ENCODE data around the gene TNC.

The TNC gene

DNA sequence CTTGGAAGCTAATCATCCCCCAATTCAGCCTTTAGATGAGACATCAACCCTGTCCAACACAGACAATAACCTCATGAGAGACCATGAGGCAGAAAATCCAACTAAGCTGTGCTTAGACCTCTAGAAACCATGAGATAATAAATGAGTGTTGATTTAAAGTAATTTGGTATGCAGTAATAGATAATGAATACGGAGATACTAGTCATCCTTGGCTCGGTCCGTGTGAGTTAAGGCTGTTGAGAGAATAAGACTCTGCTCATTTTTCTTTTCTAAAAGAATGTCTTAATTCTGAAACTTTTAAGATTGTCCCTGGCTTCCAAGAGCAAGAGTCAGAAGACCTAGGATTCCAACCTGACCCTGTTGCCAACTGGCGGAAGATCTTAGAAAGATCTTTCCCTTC lies 6.1 kb downstream of the TNC start:
- H3K27me3 ChIP-seq (ENCODE audit: control insufficient read depth, insufficient read depth, low read length) = peaks cover under 1% of the 10 kb centered on the region

DNA sequence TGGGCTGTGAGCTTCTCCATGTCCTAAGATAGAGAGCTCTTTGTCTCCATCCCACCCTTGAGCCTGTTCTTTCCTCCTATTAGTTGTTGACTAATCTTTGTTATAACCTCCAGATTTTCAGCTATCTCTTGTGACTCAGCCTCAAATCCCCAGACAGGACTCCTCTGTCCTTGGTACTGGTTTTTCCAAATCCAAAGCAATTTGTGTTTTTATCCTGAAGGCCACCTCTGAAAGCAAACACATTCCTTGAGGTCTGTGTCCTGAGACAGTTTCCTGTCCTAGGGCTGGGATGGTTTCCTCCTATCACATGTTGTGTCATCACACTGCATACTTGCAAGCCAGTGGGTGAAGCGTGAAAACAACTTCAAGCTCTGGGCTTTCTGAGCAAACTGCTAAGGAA lies 8.5 kb downstream of the TNC start:
- Histone ChIP-seq H3K4me3 (ENCODE audit: low read length) (no peak overlapping the region), H3K27me3 (ENCODE audit: control insufficient read depth, insufficient read depth, low read length) (no peaks in the 10 kb centered on the region), H3K9ac (ENCODE audit: low read length) (no peak overlapping the region), H3K36me3 (ENCODE audit: control insufficient read depth, insufficient read depth, low read length) (no peaks in the 10 kb centered on the region), H3K4me1 (ENCODE audit: control insufficient read depth, insufficient read depth, low read length) (peaks cover 55% of the 10 kb centered on the region), H3K27ac (ENCODE audit: low read depth, low read length) (peak overlapping the region; percentile 59)

More for the DNA sequence above, 6.1 kb downstream of the TNC start:
- Histone ChIP-seq H3K4me3 (ENCODE audit: low read length) (no peak overlapping the region), H3K36me3 (ENCODE audit: control insufficient read depth, insufficient read depth, low read length) (no peaks in the 10 kb centered on the region), H3K27ac (ENCODE audit: low read depth, low read length) (peak overlapping the region; percentile 96), H3K4me1 (ENCODE audit: control insufficient read depth, insufficient read depth, low read length) (peaks cover 40% of the 10 kb centered on the region), H3K9ac (ENCODE audit: low read length) (no peak overlapping the region)

DNA sequence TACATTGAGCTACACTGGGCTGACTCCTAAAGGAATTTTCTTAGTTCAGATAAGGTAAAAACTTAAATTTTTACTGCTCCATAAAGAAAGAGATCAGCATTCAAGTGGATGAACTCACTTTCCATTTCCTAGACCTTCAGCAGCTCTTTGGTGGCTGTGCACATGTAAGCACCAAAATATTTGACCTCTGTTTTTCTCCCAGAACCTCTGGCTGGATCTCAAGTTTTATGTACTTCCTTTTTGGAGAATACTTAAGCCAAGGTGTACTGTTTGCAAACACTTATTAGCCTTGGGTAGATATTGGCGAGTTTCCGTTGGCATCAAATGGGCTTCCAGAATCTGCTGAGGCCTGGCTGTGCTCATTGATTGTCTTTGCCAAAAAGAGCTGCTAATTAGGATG lies 10.3 kb downstream of the TNC start:
- Histone ChIP-seq H3K9ac (ENCODE audit: low read length) (no peak overlapping the region), H3K4me3 (ENCODE audit: low read length) (no peak overlapping the region), H3K36me3 (ENCODE audit: control insufficient read depth, insufficient read depth, low read length) (no peaks in the 10 kb centered on the region), H3K4me1 (ENCODE audit: control insufficient read depth, insufficient read depth, low read length) (peaks cover 39% of the 10 kb centered on the region), H3K27ac (ENCODE audit: low read depth, low read length) (peak overlapping the region; percentile 83), H3K27me3 (ENCODE audit: control insufficient read depth, insufficient read depth, low read length) (no peaks in the 10 kb centered on the region)

DNA sequence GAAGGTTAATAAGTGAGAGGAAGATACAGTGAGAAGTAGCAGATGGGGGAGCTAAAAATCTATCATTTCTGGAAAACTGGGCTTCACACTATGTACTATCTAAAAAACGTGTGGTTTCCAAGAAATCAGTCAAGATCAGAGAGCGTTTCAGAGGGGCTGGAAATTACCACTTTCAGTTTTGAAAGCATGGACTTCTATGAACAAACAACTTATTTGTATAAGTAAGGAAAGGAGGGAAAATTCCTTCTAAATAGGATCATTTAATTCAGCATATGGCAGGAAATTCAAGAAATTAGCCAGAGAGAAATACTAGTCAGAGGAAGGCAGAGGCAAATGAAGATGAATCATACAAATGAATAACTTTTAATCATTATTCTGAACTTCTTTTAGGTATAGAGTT lies 11.3 kb downstream of the TNC start:
- Histone ChIP-seq H3K9ac (ENCODE audit: low read length) (no peak overlapping the region), H3K36me3 (ENCODE audit: control insufficient read depth, insufficient read depth, low read length) (no peaks in the 10 kb centered on the region), H3K27ac (ENCODE audit: low read depth, low read length) (peak overlapping the region; percentile 83), H3K4me1 (ENCODE audit: control insufficient read depth, insufficient read depth, low read length) (peaks cover 45% of the 10 kb centered on the region), H3K4me3 (ENCODE audit: low read length) (no peak overlapping the region), H3K27me3 (ENCODE audit: control insufficient read depth, insufficient read depth, low read length) (no peaks in the 10 kb centered on the region)

DNA sequence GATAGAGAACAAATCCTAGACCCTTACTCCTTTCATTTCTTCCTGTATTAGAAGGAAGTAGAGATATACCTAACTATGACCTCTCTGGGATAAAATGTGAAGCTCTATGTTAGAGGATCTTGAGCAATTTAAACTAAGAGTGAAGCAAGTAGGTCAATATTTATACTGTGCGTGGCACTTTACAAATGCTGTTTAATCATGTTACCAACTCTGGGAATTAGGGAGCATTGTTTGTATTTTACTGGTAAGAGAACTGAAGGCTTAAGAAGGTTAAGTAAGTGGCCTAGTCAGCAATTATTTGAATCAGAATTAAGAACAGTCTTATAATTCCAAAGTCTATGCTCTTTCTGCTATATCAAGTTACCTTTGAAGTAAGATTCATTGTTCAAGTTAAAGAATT lies 12.0 kb downstream of the TNC start:
- Histone ChIP-seq H3K4me1 (ENCODE audit: control insufficient read depth, insufficient read depth, low read length) (peaks cover 46% of the 10 kb centered on the region), H3K36me3 (ENCODE audit: control insufficient read depth, insufficient read depth, low read length) (no peaks in the 10 kb centered on the region), H3K27me3 (ENCODE audit: control insufficient read depth, insufficient read depth, low read length) (no peaks in the 10 kb centered on the region), H3K27ac (ENCODE audit: low read depth, low read length) (peak overlapping the region; percentile 83), H3K9ac (ENCODE audit: low read length) (no peak overlapping the region), H3K4me3 (ENCODE audit: low read length) (no peak overlapping the region)

DNA sequence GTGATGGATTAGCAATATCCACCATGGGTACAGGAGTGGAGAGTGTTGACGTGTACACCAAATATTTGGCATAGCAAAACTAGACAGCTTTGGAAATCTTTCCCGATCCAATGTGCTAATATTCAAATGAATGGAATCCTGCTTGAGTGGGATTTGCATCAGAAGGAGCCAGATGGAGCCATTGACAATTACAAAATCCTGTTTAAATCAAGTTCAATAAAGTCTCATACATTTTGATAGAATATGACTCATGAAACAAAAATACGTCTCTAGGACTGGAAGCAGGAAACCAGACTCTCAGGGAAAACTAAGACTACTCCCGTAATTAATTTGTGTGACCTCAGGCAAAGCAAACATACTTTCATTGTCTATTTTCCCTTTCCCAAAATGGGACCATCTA lies 13.0 kb downstream of the TNC start:
- no peak overlapping the region for H3K4me3 ChIP-seq (ENCODE audit: low read length)
- peak overlapping the region; percentile 83 for H3K27ac ChIP-seq (ENCODE audit: low read depth, low read length)
- H3K9ac ChIP-seq (ENCODE audit: low read length) = no peak overlapping the region
- peaks cover 48% of the 10 kb centered on the region for H3K4me1 ChIP-seq (ENCODE audit: control insufficient read depth, insufficient read depth, low read length)
- no peaks in the 10 kb centered on the region for H3K27me3 ChIP-seq (ENCODE audit: control insufficient read depth, insufficient read depth, low read length)
- H3K36me3 ChIP-seq (ENCODE audit: control insufficient read depth, insufficient read depth, low read length) = no peaks in the 10 kb centered on the region

DNA sequence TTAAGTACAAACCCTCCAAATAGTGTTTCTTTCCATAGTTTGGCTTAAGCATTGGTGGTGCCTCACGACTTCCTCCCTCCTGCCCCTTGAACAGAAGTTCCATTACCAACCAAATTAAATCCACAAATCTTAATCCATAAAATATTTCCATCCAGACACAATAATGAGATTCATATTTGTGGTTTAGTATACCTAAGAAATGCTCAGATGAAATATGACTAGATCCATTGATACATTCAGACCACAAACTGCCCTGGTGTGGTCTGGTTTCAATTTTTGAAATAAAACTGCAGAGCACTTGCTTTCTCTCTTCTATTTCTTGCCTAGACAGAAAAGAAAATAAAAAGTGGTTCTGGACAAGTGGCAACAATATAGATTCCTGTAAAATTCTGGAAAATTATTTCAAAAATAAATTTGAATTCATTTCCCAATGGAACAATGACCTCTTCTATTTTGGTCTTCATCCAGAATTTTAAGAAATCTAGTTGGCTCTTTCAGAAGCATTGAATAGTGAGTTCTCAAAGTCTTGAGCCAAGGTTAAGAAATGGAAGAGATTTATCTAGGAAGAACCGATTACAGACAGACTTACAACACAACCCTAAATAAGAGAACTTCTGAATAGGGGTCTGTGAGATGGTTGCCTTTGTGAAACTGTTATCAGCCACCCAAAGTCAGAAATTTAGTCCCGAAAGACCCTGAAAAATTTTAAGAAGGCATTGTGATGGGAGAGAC lies 14.0 kb downstream of the TNC start:
- H3K27ac ChIP-seq (ENCODE audit: low read depth, low read length) = peak overlapping the region; percentile 72

DNA sequence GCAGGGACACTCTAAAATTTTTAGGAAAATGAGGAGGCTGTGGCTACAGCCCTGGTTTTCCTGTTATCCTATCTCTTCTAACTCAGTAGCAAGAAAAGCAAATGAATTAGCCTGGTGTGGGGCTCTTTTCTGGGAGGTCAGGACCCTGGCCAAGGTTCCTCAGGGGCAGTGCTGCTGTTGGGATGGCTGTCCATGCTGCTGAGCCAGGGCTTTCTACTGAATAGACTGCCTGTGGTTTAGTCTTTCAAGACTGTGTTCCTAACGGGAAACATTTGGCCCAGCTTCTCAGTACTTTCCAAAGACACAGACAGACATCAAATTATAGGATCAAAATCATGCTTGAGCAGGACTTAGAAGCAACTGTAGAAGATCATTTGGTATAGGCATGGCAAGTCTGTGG lies 18.1 kb downstream of the TNC start:
- Histone ChIP-seq H3K27ac (ENCODE audit: low read depth, low read length) (peak overlapping the region; percentile 77), H3K4me3 (ENCODE audit: low read length) (no peak overlapping the region), H3K4me1 (ENCODE audit: control insufficient read depth, insufficient read depth, low read length) (peaks cover 49% of the 10 kb centered on the region), H3K9ac (ENCODE audit: low read length) (no peak overlapping the region), H3K36me3 (ENCODE audit: control insufficient read depth, insufficient read depth, low read length) (no peaks in the 10 kb centered on the region), H3K27me3 (ENCODE audit: control insufficient read depth, insufficient read depth, low read length) (no peaks in the 10 kb centered on the region)

More for the DNA sequence above, 14.0 kb downstream of the TNC start:
- H3K4me1 ChIP-seq (ENCODE audit: control insufficient read depth, insufficient read depth, low read length) = peaks cover 51% of the 10 kb centered on the region
- H3K36me3 ChIP-seq (ENCODE audit: control insufficient read depth, insufficient read depth, low read length) = no peaks in the 10 kb centered on the region
- no peak overlapping the region for H3K4me3 ChIP-seq (ENCODE audit: low read length)
- no peak overlapping the region for H3K9ac ChIP-seq (ENCODE audit: low read length)
- no peaks in the 10 kb centered on the region for H3K27me3 ChIP-seq (ENCODE audit: control insufficient read depth, insufficient read depth, low read length)

DNA sequence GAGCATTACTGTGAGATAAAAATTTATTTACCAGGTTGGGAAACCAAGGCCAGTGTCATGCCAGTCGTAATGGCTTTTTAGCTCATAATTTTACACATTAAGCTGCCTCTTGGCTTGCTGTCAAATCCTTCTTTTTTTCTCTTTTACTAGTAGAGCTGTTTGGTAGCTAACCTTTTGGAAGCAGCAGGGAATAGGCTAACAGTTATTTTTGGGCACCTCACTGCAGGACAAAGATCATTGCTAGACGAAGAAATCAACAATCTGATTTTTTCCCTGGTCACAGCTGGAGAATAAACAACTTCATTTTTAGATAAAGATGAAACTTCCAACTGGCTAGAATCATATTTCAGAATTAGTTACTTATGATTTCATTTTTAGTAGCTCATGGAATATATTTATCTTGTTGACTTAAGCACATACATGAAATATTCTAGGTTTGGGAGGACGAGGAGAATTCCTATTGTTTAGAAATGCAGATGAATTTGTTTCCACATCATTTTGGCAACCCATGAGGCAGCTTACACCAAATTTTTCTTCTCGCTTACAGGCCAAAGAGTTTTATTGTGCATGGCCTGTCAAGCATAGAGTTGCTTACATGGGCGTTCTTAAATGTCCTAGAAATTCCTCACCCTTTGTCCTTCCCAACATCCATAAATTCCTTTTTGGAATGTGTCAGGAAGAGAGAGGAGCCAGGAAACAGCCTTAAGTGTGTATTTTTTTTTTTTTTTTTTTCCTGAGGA lies 19.6 kb downstream of the TNC start:
- H3K4me1 ChIP-seq (ENCODE audit: control insufficient read depth, insufficient read depth, low read length) = peaks cover 49% of the 10 kb centered on the region
- H3K36me3 ChIP-seq (ENCODE audit: control insufficient read depth, insufficient read depth, low read length) = no peaks in the 10 kb centered on the region
- peak overlapping the region; percentile 77 for H3K27ac ChIP-seq (ENCODE audit: low read depth, low read length)
- no peaks in the 10 kb centered on the region for H3K27me3 ChIP-seq (ENCODE audit: control insufficient read depth, insufficient read depth, low read length)
- no peak overlapping the region for H3K4me3 ChIP-seq (ENCODE audit: low read length)
- no peak overlapping the region for H3K9ac ChIP-seq (ENCODE audit: low read length)

DNA sequence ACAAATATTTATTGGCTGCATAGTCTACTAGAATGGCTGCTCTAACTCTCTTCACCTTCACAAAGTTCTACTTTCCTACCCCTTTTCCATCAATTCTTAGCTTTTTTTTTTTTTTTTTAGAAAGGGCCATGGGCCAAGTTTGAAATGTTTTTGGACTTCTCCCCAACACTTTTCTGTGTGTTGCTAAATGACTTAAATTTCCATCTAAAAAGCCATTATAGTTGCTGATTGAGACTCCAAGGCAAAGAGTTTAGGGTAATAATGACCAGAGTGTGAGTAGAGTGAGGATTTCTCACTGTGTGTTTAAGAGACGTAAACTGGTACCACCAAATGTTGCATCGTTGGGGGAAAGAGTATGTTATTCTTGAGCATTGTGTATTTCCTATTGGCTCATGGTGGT lies 24.4 kb downstream of the TNC start:
- Histone ChIP-seq H3K36me3 (ENCODE audit: control insufficient read depth, insufficient read depth, low read length) (no peaks in the 10 kb centered on the region), H3K4me3 (ENCODE audit: low read length) (no peak overlapping the region), H3K4me1 (ENCODE audit: control insufficient read depth, insufficient read depth, low read length) (peaks cover 25% of the 10 kb centered on the region), H3K27ac (ENCODE audit: low read depth, low read length) (peak overlapping the region; percentile 33), H3K9ac (ENCODE audit: low read length) (no peak overlapping the region), H3K27me3 (ENCODE audit: control insufficient read depth, insufficient read depth, low read length) (no peaks in the 10 kb centered on the region)

DNA sequence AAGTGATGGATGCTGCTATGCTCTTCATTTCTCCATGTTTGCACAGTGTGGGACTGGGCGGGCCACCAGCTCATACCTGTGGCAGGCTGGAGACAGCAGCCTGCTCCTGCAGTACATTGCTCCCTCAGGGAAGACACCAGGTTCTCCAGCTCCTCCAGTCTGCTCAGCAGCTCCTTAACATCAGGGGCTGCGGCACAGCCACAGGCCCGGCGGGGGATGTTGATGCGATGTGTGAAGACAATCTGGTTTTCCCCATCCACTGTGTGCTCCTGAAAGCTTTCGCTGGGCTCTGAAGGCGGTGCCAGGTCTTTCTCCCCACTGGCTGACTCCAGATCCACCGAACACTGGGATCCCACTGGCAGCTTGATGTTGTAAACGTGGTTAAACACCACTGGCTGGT lies 27.5 kb downstream of the TNC start:
- Histone ChIP-seq H3K4me3 (ENCODE audit: low read length) (no peak overlapping the region), H3K36me3 (ENCODE audit: control insufficient read depth, insufficient read depth, low read length) (peaks cover 13% of the 10 kb centered on the region), H3K27me3 (ENCODE audit: control insufficient read depth, insufficient read depth, low read length) (no peaks in the 10 kb centered on the region), H3K9ac (ENCODE audit: low read length) (no peak overlapping the region), H3K27ac (ENCODE audit: low read depth, low read length) (peak overlapping the region; percentile 32), H3K4me1 (ENCODE audit: control insufficient read depth, insufficient read depth, low read length) (peaks cover 20% of the 10 kb centered on the region)

DNA sequence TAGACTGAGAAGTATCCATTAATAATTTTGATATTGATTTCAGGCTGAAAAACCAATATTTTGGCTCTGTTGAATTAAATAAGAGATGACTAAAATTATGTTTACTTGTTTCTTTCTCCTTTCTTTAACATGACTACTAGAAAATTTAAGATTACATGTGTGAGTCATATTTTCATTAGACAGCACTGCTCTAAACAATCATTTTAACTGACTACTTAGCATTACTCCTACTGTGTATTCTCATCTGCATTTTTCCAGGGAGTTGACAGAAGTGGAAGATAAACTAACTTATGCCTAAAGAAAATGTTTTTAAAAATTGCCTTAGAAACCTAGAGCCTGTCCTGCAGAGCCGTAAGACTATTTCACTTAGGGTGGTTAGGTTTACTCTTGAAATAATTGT lies 29.1 kb downstream of the TNC start:
- H3K4me1 ChIP-seq (ENCODE audit: control insufficient read depth, insufficient read depth, low read length) = peaks cover 17% of the 10 kb centered on the region
- peaks cover 18% of the 10 kb centered on the region for H3K36me3 ChIP-seq (ENCODE audit: control insufficient read depth, insufficient read depth, low read length)
- no peaks in the 10 kb centered on the region for H3K27me3 ChIP-seq (ENCODE audit: control insufficient read depth, insufficient read depth, low read length)
- H3K27ac ChIP-seq (ENCODE audit: low read depth, low read length) = peak overlapping the region; percentile 28
- no peak overlapping the region for H3K9ac ChIP-seq (ENCODE audit: low read length)
- H3K4me3 ChIP-seq (ENCODE audit: low read length) = no peak overlapping the region

DNA sequence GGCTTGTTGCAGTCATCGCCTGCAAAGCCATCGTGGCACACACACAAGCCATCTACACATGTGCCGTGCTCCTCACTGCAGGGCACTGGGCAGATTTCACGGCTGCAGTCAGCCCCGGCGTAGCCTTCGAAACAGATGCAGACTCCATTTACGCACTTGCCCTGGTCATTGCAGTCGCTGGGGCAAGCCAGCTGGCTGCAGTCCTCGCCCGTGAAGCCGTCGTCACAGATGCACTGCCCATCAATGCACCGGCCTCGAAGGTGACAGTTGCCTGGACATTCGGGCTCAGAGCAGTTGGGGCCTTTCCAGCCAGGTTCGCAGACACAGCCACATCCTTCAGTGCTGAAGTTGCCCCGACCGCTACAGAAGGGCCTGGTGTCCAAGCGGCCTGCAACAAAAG lies 31.1 kb downstream of the TNC start:
- peaks cover 22% of the 10 kb centered on the region for H3K36me3 ChIP-seq (ENCODE audit: control insufficient read depth, insufficient read depth, low read length)
- no peak overlapping the region for H3K9ac ChIP-seq (ENCODE audit: low read length)
- H3K27me3 ChIP-seq (ENCODE audit: control insufficient read depth, insufficient read depth, low read length) = no peaks in the 10 kb centered on the region
- H3K27ac ChIP-seq (ENCODE audit: low read depth, low read length) = peak overlapping the region; percentile 37
- peaks cover 17% of the 10 kb centered on the region for H3K4me1 ChIP-seq (ENCODE audit: control insufficient read depth, insufficient read depth, low read length)
- no peak overlapping the region for H3K4me3 ChIP-seq (ENCODE audit: low read length)

Measured in rectal smooth muscle tissue (tissue), 1 donor.